WTC11 (cell line): Measurements from ENCODE around the gene GANAB. TPM values are rescaled to one million over a fixed set of nuclear protein-coding genes. Genes with fewer than 3 reads are reported as not detected.

Experiments used
- ATAC-seq: fragments of 200-7000 bp; cut with Tn5 transposase; 2 replicates; pipeline ENCODE4 v1.10.0; 2021; ENCODE audit warnings: mild to moderate bottlenecking, moderate library complexity
- CTCF ChIA-PET: fragments of 300-600 bp; sonication (Branson Sonifier 250); formaldehyde crosslinking; loops from one replicate; lab custom pipeline; 2021; ENCODE audit warnings: antibody characterized with exemption; lab: Charles Lee
- POLR2A ChIA-PET: fragments of 350-600 bp; sonication (Branson Sonifier 250); formaldehyde crosslinking; loops from one replicate; lab custom pipeline; 2021; ENCODE audit warnings: antibody characterized with exemption; lab: Charles Lee
- DNase-seq: peaks from one replicate; pipeline ENCODE4 v3.0.0; 2021; ENCODE audit warnings: low spot score
- H3K27ac Mint-ChIP-seq: 2 replicates; pipeline ENCODE4 v1.8.0; 2021; ENCODE audit warnings: mixed read lengths
- H3K27me3 Mint-ChIP-seq: 2 replicates; pipeline ENCODE4 v1.8.0; 2021; ENCODE audit warnings: low read depth, mild to moderate bottlenecking, moderate library complexity, mixed read lengths
- H3K36me3 Mint-ChIP-seq: 2 replicates; pipeline ENCODE4 v1.8.0; 2021; ENCODE audit warnings: mixed read lengths
- H3K4me1 Mint-ChIP-seq: 2 replicates; pipeline ENCODE4 v1.8.0; 2022; ENCODE audit warnings: mixed read lengths
- H3K4me3 Mint-ChIP-seq: 2 replicates; pipeline ENCODE4 v1.8.0; 2021; ENCODE audit warnings: mild to moderate bottlenecking, moderate library complexity, mixed read lengths
- H3K9me3 Mint-ChIP-seq: 2 replicates; pipeline ENCODE4 v1.8.0; 2021; ENCODE audit warnings: mixed read lengths
- ATF1 ChIP-seq: sonication (generic); formaldehyde crosslinking; IDR thresholded peaks from 2 replicates; pipeline ENCODE4 v1.8.1; 2023; ENCODE audit warnings: mild to moderate bottlenecking, moderate library complexity, missing genetic modification reagents
- CREB1 ChIP-seq: sonication (generic); formaldehyde crosslinking; IDR thresholded peaks from 2 replicates; pipeline ENCODE4 v1.8.0; 2023; ENCODE audit warnings: mild to moderate bottlenecking, missing genetic modification reagents
- CREM ChIP-seq: sonication (generic); formaldehyde crosslinking; IDR thresholded peaks from 2 replicates; pipeline ENCODE4 v1.8.1; 2022; ENCODE audit warnings: mild to moderate bottlenecking, missing genetic modification reagents, moderate library complexity
- FOXK1 ChIP-seq: sonication (generic); formaldehyde crosslinking; IDR thresholded peaks from 2 replicates; pipeline ENCODE4 v1.8.0; 2022; ENCODE audit warnings: mild to moderate bottlenecking, moderate library complexity, missing genetic modification reagents
- HMGA2 ChIP-seq: fragments of 250-450 bp; sonication (Bioruptor Pico); IDR thresholded peaks from 2 replicates; pipeline ENCODE4 v1.4.0; 2021; ENCODE audit warnings: mild to moderate bottlenecking, moderate library complexity
- OVOL2 ChIP-seq: fragments of 250-450 bp; sonication (Bioruptor Pico); IDR thresholded peaks from 2 replicates; pipeline ENCODE4 v1.9.0; 2021; ENCODE audit warnings: mild to moderate bottlenecking, borderline replicate concordance
- SP1 ChIP-seq: sonication (generic); formaldehyde crosslinking; conservative IDR thresholded peaks from 2 replicates; pipeline ENCODE4 v1.8.1; 2022; ENCODE audit warnings: missing genetic modification reagents
- TP53 ChIP-seq: sonication (generic); formaldehyde crosslinking; IDR thresholded peaks from 2 replicates; pipeline ENCODE4 v1.8.1; 2023; ENCODE audit warnings: mild to moderate bottlenecking, missing genetic modification reagents
- ZNF138 ChIP-seq: sonication (generic); formaldehyde crosslinking; conservative IDR thresholded peaks from 2 replicates; pipeline ENCODE4 v1.8.1; 2022; ENCODE audit warnings: mild to moderate bottlenecking, moderate library complexity, missing genetic modification reagents
- ZNF219 ChIP-seq: sonication (generic); formaldehyde crosslinking; IDR thresholded peaks from 2 replicates; pipeline ENCODE4 v1.8.0; 2023; ENCODE audit warnings: missing genetic modification reagents, mild to moderate bottlenecking, borderline replicate concordance
- ZNF317 ChIP-seq: sonication (generic); formaldehyde crosslinking; IDR thresholded peaks from 2 replicates; pipeline ENCODE4 v1.8.1; 2023; ENCODE audit warnings: low read depth, mild to moderate bottlenecking, moderate library complexity, missing genetic modification reagents, borderline replicate concordance
- ZNF396 ChIP-seq: fragments of 250-450 bp; sonication (Bioruptor Pico); IDR thresholded peaks from 2 replicates; pipeline ENCODE4 v1.8.0; 2021; ENCODE audit warnings: mild to moderate bottlenecking, moderate library complexity, borderline replicate concordance
- ZNF671 ChIP-seq: fragments of 250-450 bp; sonication (Bioruptor Pico); IDR thresholded peaks from 2 replicates; pipeline ENCODE4 v1.8.0; 2021; ENCODE audit warnings: mild to moderate bottlenecking
- total RNA-seq: library from RNA; stranded (reverse); gene quantifications from 3 replicates; pipeline ENCODE4 v1.2.3, GENCODE V29; 2021
- TF ChIP-seq, protein P1 (sequence below): fragments of 250-450 bp; sonication (Bioruptor Pico); IDR thresholded peaks from 2 replicates; pipeline ENCODE4 v1.9.0; 2021; ENCODE audit warnings: moderate library complexity, mild to moderate bottlenecking, inconsistent platforms, borderline replicate concordance
- TF ChIP-seq, protein P2 (sequence below): sonication (generic); formaldehyde crosslinking; IDR thresholded peaks from 2 replicates; pipeline ENCODE4 v1.8.1; 2022; ENCODE audit warnings: low read depth, missing genetic modification reagents, borderline replicate concordance
- TF ChIP-seq, protein P3 (sequence below): sonication (generic); formaldehyde crosslinking; IDR thresholded peaks from 2 replicates; pipeline ENCODE4 v1.8.0; 2022; ENCODE audit warnings: missing genetic modification reagents
- TF ChIP-seq, protein P4 (sequence below): sonication (generic); formaldehyde crosslinking; IDR thresholded peaks from 2 replicates; pipeline ENCODE4 v1.8.1; 2023; ENCODE audit warnings: mild to moderate bottlenecking, missing genetic modification reagents, borderline replicate concordance
- TF ChIP-seq, protein P5 (sequence below): sonication (generic); formaldehyde crosslinking; conservative IDR thresholded peaks from 2 replicates; pipeline ENCODE4 v1.8.1; 2022; ENCODE audit warnings: mild to moderate bottlenecking, missing genetic modification reagents

GANAB gene
- total RNA-seq, 1 experiment from 2014 or later = 327 TPM

DNA sequence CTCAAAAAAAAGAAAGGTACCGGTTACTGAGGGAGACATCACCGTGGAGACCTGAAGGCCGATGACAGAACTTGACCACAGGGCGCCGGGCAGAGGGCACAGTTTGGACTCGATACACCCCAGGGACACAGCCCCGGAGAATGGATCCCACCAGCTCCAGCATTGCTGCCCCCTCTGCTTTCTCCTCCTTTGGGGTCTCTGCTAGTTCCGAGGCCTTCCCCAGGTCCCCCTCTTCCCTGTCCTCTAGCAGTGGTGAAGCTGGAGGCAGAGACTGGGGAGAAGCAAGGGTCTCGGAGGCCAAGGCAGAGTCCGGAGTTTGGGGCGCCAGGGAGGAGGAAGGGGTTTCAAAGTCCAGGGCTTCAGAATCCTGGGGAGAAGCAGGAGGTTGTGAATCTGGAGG lies 67.9 kb downstream of the GANAB start:
- Mint-ChIP-seq H3K27me3 (no peaks in the 10 kb centered on the region), H3K27ac (no peak overlapping the region), H3K4me1 (peaks cover 10% of the 10 kb centered on the region), H3K36me3 (peaks cover 36% of the 10 kb centered on the region), H3K4me3 (no peak overlapping the region), H3K9me3 (no peaks in the 10 kb centered on the region)
- POLR2A ChIA-PET = no interaction called here
- DNase-seq = no peak
- no peak for TF ChIP-seq ZNF317 (CRISPR knock-in tag)
- TF ChIP-seq ZNF219 (CRISPR knock-in tag) = no peak
- TF ChIP-seq, protein P1, sequence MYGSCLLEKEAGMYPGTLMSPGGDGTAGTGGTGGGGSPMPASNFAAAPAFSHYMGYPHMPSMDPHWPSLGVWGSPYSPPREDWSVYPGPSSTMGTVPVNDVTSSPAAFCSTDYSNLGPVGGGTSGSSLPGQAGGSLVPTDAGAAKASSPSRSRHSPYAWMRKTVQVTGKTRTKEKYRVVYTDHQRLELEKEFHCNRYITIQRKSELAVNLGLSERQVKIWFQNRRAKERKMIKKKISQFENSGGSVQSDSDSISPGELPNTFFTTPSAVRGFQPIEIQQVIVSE (CRISPR knock-in tag) = no peak
- TF ChIP-seq TP53 (CRISPR knock-in tag) = no peak
- TF ChIP-seq, protein P2, sequence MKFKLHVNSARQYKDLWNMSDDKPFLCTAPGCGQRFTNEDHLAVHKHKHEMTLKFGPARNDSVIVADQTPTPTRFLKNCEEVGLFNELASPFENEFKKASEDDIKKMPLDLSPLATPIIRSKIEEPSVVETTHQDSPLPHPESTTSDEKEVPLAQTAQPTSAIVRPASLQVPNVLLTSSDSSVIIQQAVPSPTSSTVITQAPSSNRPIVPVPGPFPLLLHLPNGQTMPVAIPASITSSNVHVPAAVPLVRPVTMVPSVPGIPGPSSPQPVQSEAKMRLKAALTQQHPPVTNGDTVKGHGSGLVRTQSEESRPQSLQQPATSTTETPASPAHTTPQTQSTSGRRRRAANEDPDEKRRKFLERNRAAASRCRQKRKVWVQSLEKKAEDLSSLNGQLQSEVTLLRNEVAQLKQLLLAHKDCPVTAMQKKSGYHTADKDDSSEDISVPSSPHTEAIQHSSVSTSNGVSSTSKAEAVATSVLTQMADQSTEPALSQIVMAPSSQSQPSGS (CRISPR knock-in tag) = no peak
- TF ChIP-seq ZNF396 = no peak
- no peak for TF ChIP-seq FOXK1 (CRISPR knock-in tag)
- no peak for TF ChIP-seq ATF1 (CRISPR knock-in tag)
- no peak for TF ChIP-seq OVOL2 (CRISPR knock-in tag)
- no peak for TF ChIP-seq CREB1 (CRISPR knock-in tag)
- TF ChIP-seq ZNF138 (CRISPR knock-in tag) = no peak
- TF ChIP-seq HMGA2 (CRISPR knock-in tag) = no peak
- TF ChIP-seq ZNF671 = no peak
- no peak for TF ChIP-seq CREM (CRISPR knock-in tag)
- CTCF ChIA-PET = interaction anchor here (0.5 to 1.3 kb wide), 3 partner anchors 21 to 196 kb away, joined by 3 read pairs; no protein-coding TSS in a partner anchor
- no peak for ATAC-seq

DNA sequence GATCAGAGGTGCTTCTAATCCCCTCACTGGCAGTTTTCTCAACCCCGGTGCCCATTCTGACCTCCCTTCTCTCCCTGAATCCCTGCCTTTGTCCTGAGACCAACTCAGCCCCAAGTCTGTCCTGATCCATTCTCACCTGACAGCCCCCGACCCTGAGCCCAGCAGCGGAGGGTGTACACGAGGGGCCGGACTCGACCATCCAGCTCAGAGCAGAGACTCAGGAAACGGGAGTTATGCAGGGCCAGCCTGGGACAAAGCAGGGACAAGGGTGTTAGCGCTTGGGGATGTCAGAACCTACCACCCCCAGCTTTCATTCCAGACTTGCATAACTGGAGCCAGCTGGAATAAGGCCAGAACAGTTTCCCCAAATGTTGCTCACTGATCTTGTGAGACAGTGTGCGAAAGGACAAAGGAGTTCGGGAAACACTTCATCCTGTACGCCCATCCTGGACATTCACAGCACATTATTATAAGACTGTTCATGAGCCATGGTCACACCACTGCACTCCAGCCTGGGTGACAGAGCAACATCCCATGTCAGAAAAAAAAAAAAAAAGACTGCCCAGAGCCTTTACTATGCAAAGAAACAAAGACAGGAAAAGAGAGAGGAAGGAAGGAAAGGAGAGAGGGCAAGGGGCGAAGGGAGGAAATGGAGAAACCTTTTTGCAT lies 69.2 kb downstream of the GANAB start:
- DNase-seq (no peak), ATAC-seq (no peak)
- Mint-ChIP-seq H3K27me3 (no peaks in the 10 kb centered on the region), H3K9me3 (no peaks in the 10 kb centered on the region), H3K4me1 (peaks cover 19% of the 10 kb centered on the region), H3K27ac (no peak overlapping the region; the same call in 1 of the 2 replicates), H3K36me3 (peaks cover 47% of the 10 kb centered on the region), H3K4me3 (no peak overlapping the region)
- ChIA-PET POLR2A (no interaction called here), CTCF (no interaction called here)
- TF ChIP-seq, protein P3, sequence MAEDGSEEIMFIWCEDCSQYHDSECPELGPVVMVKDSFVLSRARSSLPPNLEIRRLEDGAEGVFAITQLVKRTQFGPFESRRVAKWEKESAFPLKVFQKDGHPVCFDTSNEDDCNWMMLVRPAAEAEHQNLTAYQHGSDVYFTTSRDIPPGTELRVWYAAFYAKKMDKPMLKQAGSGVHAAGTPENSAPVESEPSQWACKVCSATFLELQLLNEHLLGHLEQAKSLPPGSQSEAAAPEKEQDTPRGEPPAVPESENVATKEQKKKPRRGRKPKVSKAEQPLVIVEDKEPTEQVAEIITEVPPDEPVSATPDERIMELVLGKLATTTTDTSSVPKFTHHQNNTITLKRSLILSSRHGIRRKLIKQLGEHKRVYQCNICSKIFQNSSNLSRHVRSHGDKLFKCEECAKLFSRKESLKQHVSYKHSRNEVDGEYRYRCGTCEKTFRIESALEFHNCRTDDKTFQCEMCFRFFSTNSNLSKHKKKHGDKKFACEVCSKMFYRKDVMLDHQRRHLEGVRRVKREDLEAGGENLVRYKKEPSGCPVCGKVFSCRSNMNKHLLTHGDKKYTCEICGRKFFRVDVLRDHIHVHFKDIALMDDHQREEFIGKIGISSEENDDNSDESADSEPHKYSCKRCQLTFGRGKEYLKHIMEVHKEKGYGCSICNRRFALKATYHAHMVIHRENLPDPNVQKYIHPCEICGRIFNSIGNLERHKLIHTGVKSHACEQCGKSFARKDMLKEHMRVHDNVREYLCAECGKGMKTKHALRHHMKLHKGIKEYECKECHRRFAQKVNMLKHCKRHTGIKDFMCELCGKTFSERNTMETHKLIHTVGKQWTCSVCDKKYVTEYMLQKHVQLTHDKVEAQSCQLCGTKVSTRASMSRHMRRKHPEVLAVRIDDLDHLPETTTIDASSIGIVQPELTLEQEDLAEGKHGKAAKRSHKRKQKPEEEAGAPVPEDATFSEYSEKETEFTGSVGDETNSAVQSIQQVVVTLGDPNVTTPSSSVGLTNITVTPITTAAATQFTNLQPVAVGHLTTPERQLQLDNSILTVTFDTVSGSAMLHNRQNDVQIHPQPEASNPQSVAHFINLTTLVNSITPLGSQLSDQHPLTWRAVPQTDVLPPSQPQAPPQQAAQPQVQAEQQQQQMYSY (CRISPR knock-in tag) = no peak
- TF ChIP-seq, protein P4, sequence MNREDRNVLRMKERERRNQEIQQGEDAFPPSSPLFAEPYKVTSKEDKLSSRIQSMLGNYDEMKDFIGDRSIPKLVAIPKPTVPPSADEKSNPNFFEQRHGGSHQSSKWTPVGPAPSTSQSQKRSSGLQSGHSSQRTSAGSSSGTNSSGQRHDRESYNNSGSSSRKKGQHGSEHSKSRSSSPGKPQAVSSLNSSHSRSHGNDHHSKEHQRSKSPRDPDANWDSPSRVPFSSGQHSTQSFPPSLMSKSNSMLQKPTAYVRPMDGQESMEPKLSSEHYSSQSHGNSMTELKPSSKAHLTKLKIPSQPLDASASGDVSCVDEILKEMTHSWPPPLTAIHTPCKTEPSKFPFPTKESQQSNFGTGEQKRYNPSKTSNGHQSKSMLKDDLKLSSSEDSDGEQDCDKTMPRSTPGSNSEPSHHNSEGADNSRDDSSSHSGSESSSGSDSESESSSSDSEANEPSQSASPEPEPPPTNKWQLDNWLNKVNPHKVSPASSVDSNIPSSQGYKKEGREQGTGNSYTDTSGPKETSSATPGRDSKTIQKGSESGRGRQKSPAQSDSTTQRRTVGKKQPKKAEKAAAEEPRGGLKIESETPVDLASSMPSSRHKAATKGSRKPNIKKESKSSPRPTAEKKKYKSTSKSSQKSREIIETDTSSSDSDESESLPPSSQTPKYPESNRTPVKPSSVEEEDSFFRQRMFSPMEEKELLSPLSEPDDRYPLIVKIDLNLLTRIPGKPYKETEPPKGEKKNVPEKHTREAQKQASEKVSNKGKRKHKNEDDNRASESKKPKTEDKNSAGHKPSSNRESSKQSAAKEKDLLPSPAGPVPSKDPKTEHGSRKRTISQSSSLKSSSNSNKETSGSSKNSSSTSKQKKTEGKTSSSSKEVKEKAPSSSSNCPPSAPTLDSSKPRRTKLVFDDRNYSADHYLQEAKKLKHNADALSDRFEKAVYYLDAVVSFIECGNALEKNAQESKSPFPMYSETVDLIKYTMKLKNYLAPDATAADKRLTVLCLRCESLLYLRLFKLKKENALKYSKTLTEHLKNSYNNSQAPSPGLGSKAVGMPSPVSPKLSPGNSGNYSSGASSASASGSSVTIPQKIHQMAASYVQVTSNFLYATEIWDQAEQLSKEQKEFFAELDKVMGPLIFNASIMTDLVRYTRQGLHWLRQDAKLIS (CRISPR knock-in tag) = no peak
- no peak for TF ChIP-seq SP1 (CRISPR knock-in tag)
- TF ChIP-seq FOXK1 (CRISPR knock-in tag) = no peak
- TF ChIP-seq, protein P5, sequence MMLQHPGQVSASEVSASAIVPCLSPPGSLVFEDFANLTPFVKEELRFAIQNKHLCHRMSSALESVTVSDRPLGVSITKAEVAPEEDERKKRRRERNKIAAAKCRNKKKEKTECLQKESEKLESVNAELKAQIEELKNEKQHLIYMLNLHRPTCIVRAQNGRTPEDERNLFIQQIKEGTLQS = no peak
